ENCODE data around the gene LAP3.

GRCh38 chr4:17635056-17635455 lies 58.1 kb downstream of the LAP3 start:
- TF ChIP-seq SP1 (IDR thresholded peaks at IDR 0.05) (no peak), RAD21 (IDR thresholded peaks at IDR 0.05) (no peak), CTCF (IDR thresholded peaks at IDR 0.05; ENCODE audit: low read depth, low read length, missing input control) (no peak), MAX (IDR thresholded peaks at IDR 0.05) (no peak), REST (IDR thresholded peaks at IDR 0.05) (no peak), JUND (IDR thresholded peaks at IDR 0.05) (no peak), ATF3 (IDR thresholded peaks at IDR 0.05) (no peak), YY1 (IDR thresholded peaks at IDR 0.05) (no peak), EGR1 (IDR thresholded peaks at IDR 0.05; ENCODE audit: low read depth in 2 of 2) (no peak), TAF1 (conservative IDR thresholded peaks at IDR 0.05) (no peak), FOXA1 (IDR thresholded peaks at IDR 0.05) (no peak), HNF4A (conservative IDR thresholded peaks at IDR 0.05) (no peak), ZBTB33 (IDR thresholded peaks at IDR 0.05) (no peak)
